HepG2 (cell line): ENCODE results near the gene GPBAR1. TPM values are rescaled to one million over a fixed set of nuclear protein-coding genes. Genes with fewer than 3 reads are reported as not detected.
A peak's percentile ranks its signal among the peaks of the same experiment; 100 is the strongest.

Experiments
- CBX1 ChIP-seq: IDR thresholded peaks from one replicate; pipeline ENCODE4 v1.6.1; 2016; ENCODE audit warnings: antibody characterized with exemption, low read depth
- CEBPB ChIP-seq: IDR thresholded peaks from 2 replicates; pipeline ENCODE4 v1.6.1; 2011; ENCODE audit warnings: low read depth, low read length, improper control_type of control experiment, borderline replicate concordance
- HMG20B ChIP-seq: conservative IDR thresholded peaks from 2 replicates; pipeline ENCODE4 v1.6.1; 2016; ENCODE audit warnings: missing genetic modification reagents, missing compliant biosample characterization
- HNRNPLL ChIP-seq: fragments of 200-400 bp; formaldehyde crosslinking; IDR thresholded peaks from 2 replicates; pipeline ENCODE4 v1.6.1; 2017; ENCODE audit warnings: mild to moderate bottlenecking, low read depth, low read length; ENCODE audit not compliant: poor library complexity, severe bottlenecking
- IRX3 ChIP-seq: sonication (generic); formaldehyde crosslinking; IDR thresholded peaks from 2 replicates; pipeline ENCODE4 v1.8.1; 2023; ENCODE audit warnings: mild to moderate bottlenecking, low read depth, missing genetic modification reagents, borderline replicate concordance
- KAT8 ChIP-seq: IDR thresholded peaks from 2 replicates; pipeline ENCODE4 v1.6.1; 2016; ENCODE audit warnings: missing genetic modification reagents, missing compliant biosample characterization
- NFRKB ChIP-seq: fragments of 450-650 bp; IDR thresholded peaks from 2 replicates; pipeline ENCODE4 v1.6.1; 2017
- NR3C1 ChIP-seq: sonication (generic); formaldehyde crosslinking; IDR thresholded peaks from 2 replicates; pipeline ENCODE4 v1.4.0; 2020; ENCODE audit warnings: missing genetic modification reagents
- ZBTB20 ChIP-seq: sonication (generic); formaldehyde crosslinking; IDR thresholded peaks from 2 replicates; pipeline ENCODE4 v1.8.1; 2023; ENCODE audit warnings: missing genetic modification reagents, low read depth, mild to moderate bottlenecking, borderline replicate concordance
- ZEB1 ChIP-seq: IDR thresholded peaks from 2 replicates; pipeline ENCODE4 v1.6.1; 2012; ENCODE audit warnings: mild to moderate bottlenecking, low read depth, inconsistent platforms; ENCODE audit not compliant: insufficient replicate concordance
- ZFP37 ChIP-seq: sonication (generic); formaldehyde crosslinking; IDR thresholded peaks from 2 replicates; pipeline ENCODE4 v1.4.0; 2020; ENCODE audit warnings: missing genetic modification reagents, borderline replicate concordance
- ZKSCAN5 ChIP-seq: sonication (generic); formaldehyde crosslinking; IDR thresholded peaks from 2 replicates; pipeline ENCODE4 v1.5.1; 2020; ENCODE audit warnings: mild to moderate bottlenecking, missing genetic modification reagents
- ZNF326 ChIP-seq: sonication (generic); formaldehyde crosslinking; IDR thresholded peaks from 2 replicates; pipeline ENCODE4 v1.4.0; 2020; ENCODE audit warnings: missing genetic modification reagents, borderline replicate concordance
- ZNF510 ChIP-seq: sonication (generic); formaldehyde crosslinking; IDR thresholded peaks from 2 replicates; pipeline ENCODE4 v1.4.0; 2020; ENCODE audit warnings: low read depth, mild to moderate bottlenecking, missing genetic modification reagents
- ZNF7 ChIP-seq: IDR thresholded peaks from 2 replicates; pipeline ENCODE4 v1.6.1; 2016; ENCODE audit warnings: missing biosample characterization, missing genetic modification reagents
- ZSCAN22 ChIP-seq: sonication (generic); formaldehyde crosslinking; IDR thresholded peaks from 2 replicates; pipeline ENCODE4 v1.4.0; 2020; ENCODE audit warnings: mild to moderate bottlenecking, missing genetic modification reagents
- polyA plus RNA-seq, 8 experiments: library from polyadenylated mRNA; depleted of rRNA in 3 of 8; stranded (reverse) in 7 of 8; unstranded in 1 of 8; fragments of >200 nt; fragmentation: Illumina TruSeq in 4 of 8; extraction: Trizol in 4 of 8; gene quantifications; 2 replicates each; pipeline versions ENCODE4 v1.2.1 to v1.2.3, GENCODE V29; 2011 to 2016; ENCODE audit warnings: low read depth in 4 of 8, missing spikeins in 1 of 8, mixed read lengths in 1 of 8; ENCODE audit not compliant: insufficient read depth in 1 of 8
- total RNA-seq, 5 experiments: library from RNA; depleted of rRNA; stranded (reverse); fragments of >200 nt; fragmentation: Illumina TruSeq; extraction: Trizol; gene quantifications; 2 replicates each; pipeline ENCODE4 v1.2.3, GENCODE V29; 2016; ENCODE audit warnings: low read depth in 1 of 5
- TF ChIP-seq, protein P1 (sequence below): sonication (generic); formaldehyde crosslinking; IDR thresholded peaks from 2 replicates; pipeline ENCODE4 v1.5.0; 2020; ENCODE audit warnings: mild to moderate bottlenecking, missing genetic modification reagents
- TF ChIP-seq, protein P2 (sequence below): sonication (generic); formaldehyde crosslinking; IDR thresholded peaks from 2 replicates; pipeline ENCODE4 v1.4.0; 2020; ENCODE audit warnings: missing genetic modification reagents
- TF ChIP-seq, protein P3 (sequence below): conservative IDR thresholded peaks from 2 replicates; pipeline ENCODE4 v1.6.1; 2018; ENCODE audit warnings: missing genetic modification reagents
- TF ChIP-seq, protein P4 (sequence below): sonication (generic); formaldehyde crosslinking; IDR thresholded peaks from 2 replicates; pipeline ENCODE4 v1.8.0; 2022; ENCODE audit warnings: mild to moderate bottlenecking, missing genetic modification reagents
- TF ChIP-seq, protein P5 (sequence below): sonication (generic); formaldehyde crosslinking; IDR thresholded peaks from 2 replicates; pipeline ENCODE4 v1.4.0; 2020; ENCODE audit warnings: mild to moderate bottlenecking, missing genetic modification reagents
- TF ChIP-seq, protein P6 (sequence below): sonication (generic); formaldehyde crosslinking; IDR thresholded peaks from 2 replicates; pipeline ENCODE4 v1.4.0; 2020; ENCODE audit warnings: missing genetic modification reagents, borderline replicate concordance

GPBAR1 gene
- total and polyA plus RNA-seq, 2 of the 13 experiments (the other 11 are each of a cell fraction or from before 2014, with no cell fraction given): 0.05 to 0.09 TPM

DNA sequence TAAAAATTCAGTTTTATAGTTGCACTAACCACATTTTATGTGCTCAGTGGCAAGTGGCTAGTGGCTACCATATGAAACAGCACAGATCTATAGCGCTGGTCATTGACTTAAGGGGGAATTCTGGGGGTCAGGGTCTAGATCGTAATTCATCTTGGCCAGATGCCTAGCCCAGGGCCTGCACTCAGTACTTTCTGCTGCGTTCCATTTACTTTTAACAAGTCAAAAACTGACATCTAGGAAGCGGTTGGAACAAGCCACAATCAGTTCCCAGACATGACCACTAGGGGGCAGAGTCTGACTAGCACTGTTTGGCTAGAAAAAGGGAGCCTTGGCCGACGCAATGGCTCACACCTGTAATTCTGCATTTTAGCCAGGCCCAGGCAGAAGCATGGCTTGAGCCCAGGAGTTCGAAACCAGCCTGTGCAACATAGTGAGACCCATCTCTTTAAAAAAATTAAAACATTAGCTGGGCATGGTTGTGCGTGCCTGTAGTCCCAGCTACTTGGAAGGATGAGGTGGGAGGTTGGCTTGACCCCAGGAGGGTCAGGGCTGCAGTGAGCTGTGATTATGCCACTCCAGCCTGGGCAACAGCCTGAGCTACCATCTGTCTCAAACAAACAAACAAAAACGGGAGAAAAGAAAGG, 40.5 kb downstream of the GPBAR1 start (continued):
- TF ChIP-seq, protein P1, sequence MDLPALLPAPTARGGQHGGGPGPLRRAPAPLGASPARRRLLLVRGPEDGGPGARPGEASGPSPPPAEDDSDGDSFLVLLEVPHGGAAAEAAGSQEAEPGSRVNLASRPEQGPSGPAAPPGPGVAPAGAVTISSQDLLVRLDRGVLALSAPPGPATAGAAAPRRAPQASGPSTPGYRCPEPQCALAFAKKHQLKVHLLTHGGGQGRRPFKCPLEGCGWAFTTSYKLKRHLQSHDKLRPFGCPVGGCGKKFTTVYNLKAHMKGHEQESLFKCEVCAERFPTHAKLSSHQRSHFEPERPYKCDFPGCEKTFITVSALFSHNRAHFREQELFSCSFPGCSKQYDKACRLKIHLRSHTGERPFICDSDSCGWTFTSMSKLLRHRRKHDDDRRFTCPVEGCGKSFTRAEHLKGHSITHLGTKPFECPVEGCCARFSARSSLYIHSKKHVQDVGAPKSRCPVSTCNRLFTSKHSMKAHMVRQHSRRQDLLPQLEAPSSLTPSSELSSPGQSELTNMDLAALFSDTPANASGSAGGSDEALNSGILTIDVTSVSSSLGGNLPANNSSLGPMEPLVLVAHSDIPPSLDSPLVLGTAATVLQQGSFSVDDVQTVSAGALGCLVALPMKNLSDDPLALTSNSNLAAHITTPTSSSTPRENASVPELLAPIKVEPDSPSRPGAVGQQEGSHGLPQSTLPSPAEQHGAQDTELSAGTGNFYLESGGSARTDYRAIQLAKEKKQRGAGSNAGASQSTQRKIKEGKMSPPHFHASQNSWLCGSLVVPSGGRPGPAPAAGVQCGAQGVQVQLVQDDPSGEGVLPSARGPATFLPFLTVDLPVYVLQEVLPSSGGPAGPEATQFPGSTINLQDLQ (CRISPR knock-in tag): no peak
- TF ChIP-seq HMG20B (peak; percentile 65; the same call in 1 of the 2 replicates), KAT8 (CRISPR knock-in tag) (peak; percentile 57; the same call in 1 of the 2 replicates), NR3C1 (CRISPR knock-in tag) (no peak), ZNF326 (CRISPR knock-in tag) (no peak), ZFP37 (CRISPR knock-in tag) (no peak), CBX1 (peak; percentile 73), ZEB1 (peak; percentile 77), ZNF7 (CRISPR knock-in tag) (peak; percentile 49), NFRKB (no peak), ZSCAN22 (CRISPR knock-in tag) (no peak), ZNF510 (CRISPR knock-in tag) (no peak), IRX3 (CRISPR knock-in tag) (no peak), ZBTB20 (no peak), CEBPB (no peak), HNRNPLL (no peak), ZKSCAN5 (CRISPR knock-in tag) (no peak)
- TF ChIP-seq, protein P2, sequence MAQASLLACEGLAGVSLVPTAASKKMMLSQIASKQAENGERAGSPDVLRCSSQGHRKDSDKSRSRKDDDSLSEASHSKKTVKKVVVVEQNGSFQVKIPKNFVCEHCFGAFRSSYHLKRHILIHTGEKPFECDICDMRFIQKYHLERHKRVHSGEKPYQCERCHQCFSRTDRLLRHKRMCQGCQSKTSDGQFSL (CRISPR knock-in tag): no peak
- TF ChIP-seq, protein P3, sequence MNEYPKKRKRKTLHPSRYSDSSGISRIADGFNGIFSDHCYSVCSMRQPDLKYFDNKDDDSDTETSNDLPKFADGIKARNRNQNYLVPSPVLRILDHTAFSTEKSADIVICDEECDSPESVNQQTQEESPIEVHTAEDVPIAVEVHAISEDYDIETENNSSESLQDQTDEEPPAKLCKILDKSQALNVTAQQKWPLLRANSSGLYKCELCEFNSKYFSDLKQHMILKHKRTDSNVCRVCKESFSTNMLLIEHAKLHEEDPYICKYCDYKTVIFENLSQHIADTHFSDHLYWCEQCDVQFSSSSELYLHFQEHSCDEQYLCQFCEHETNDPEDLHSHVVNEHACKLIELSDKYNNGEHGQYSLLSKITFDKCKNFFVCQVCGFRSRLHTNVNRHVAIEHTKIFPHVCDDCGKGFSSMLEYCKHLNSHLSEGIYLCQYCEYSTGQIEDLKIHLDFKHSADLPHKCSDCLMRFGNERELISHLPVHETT (CRISPR knock-in tag): no peak; the same call in 1 of the 2 replicates
- TF ChIP-seq, protein P4, sequence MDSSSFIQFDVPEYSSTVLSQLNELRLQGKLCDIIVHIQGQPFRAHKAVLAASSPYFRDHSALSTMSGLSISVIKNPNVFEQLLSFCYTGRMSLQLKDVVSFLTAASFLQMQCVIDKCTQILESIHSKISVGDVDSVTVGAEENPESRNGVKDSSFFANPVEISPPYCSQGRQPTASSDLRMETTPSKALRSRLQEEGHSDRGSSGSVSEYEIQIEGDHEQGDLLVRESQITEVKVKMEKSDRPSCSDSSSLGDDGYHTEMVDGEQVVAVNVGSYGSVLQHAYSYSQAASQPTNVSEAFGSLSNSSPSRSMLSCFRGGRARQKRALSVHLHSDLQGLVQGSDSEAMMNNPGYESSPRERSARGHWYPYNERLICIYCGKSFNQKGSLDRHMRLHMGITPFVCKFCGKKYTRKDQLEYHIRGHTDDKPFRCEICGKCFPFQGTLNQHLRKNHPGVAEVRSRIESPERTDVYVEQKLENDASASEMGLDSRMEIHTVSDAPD (CRISPR knock-in tag): no peak
- TF ChIP-seq, protein P5, sequence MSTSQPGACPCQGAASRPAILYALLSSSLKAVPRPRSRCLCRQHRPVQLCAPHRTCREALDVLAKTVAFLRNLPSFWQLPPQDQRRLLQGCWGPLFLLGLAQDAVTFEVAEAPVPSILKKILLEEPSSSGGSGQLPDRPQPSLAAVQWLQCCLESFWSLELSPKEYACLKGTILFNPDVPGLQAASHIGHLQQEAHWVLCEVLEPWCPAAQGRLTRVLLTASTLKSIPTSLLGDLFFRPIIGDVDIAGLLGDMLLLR (CRISPR knock-in tag): no peak
- TF ChIP-seq, protein P6, sequence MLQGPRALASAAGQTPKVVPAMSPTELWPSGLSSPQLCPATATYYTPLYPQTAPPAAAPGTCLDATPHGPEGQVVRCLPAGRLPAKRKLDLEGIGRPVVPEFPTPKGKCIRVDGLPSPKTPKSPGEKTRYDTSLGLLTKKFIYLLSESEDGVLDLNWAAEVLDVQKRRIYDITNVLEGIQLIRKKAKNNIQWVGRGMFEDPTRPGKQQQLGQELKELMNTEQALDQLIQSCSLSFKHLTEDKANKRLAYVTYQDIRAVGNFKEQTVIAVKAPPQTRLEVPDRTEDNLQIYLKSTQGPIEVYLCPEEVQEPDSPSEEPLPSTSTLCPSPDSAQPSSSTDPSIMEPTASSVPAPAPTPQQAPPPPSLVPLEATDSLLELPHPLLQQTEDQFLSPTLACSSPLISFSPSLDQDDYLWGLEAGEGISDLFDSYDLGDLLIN (CRISPR knock-in tag): no peak
